ENCODE data around the gene BCAR3. TPM values are rescaled to one million over a fixed set of nuclear protein-coding genes. Genes with fewer than 3 reads are reported as not detected.
"Not testable (repeated sequence)": the region's sequence is repeated elsewhere in the genome, so short reads cannot be mapped to it uniquely, and the experiment has no call there.

The BCAR3 gene
- total RNA-seq, 1 donor from 2014 or later, result 14.6 TPM

GRCh38 chr1:93699049-93699384 lies 17.4 kb upstream of the BCAR3 start:
- Histone ChIP-seq H3K27ac (ENCODE audit: low read depth, low read length) (no peak overlapping the region), H3K9me3 (ENCODE audit: control insufficient read depth in 3 of 3, low read length in 3 of 3) (no peaks in the 10 kb centered on the region), H3K36me3 (ENCODE audit: control insufficient read depth in 3 of 3, insufficient read depth in 3 of 3, low read length in 3 of 3) (no peaks in the 10 kb centered on the region), H3K27me3 (ENCODE audit: control insufficient read depth in 3 of 3, insufficient read depth in 3 of 3, low read length in 3 of 3) (no peaks in the 10 kb centered on the region), H3K4me1 (ENCODE audit: control insufficient read depth in 3 of 3, insufficient read depth in 3 of 3, low read length in 3 of 3) (peaks cover 20 to 29% (median 21%) of the 10 kb centered on the region in 3 donors), H3K4me3 (ENCODE audit: low read length in 3 of 3) (no peak overlapping the region), H3K9ac (ENCODE audit: low read depth in 1 of 3, low read length in 3 of 3) (no peak overlapping the region)

- Histone ChIP-seq H3K36me3 (ENCODE audit: control insufficient read depth in 3 of 3, insufficient read depth in 3 of 3, low read length in 3 of 3) (no peaks in the 10 kb centered on the region), H3K9me3 (ENCODE audit: control insufficient read depth in 3 of 3, low read length in 3 of 3) (no peaks in the 10 kb centered on the region), H3K27me3 (ENCODE audit: control insufficient read depth in 3 of 3, insufficient read depth in 3 of 3, low read length in 3 of 3) (no peaks in the 10 kb centered on the region), H3K27ac (ENCODE audit: low read depth, low read length) (no peak overlapping the region), H3K9ac (ENCODE audit: low read depth in 1 of 3, low read length in 3 of 3) (no peak overlapping the region), H3K4me3 (ENCODE audit: low read length in 3 of 3) (no peak overlapping the region), H3K4me1 (ENCODE audit: control insufficient read depth in 3 of 3, insufficient read depth in 3 of 3, low read length in 3 of 3) (peaks cover 20 to 27% (median 21%) of the 10 kb centered on the region in 3 donors)
Measured at GRCh38 chr1:93698329-93699048, 16.9 kb upstream of the BCAR3 start.

GRCh38 chr1:93697566-93697965 lies 15.9 kb upstream of the BCAR3 start:
- H3K4me1 ChIP-seq (ENCODE audit: control insufficient read depth in 3 of 3, insufficient read depth in 3 of 3, low read length in 3 of 3), result peaks cover 13 to 25% (median 18%) of the 10 kb centered on the region in 3 donors
- H3K4me3 ChIP-seq (ENCODE audit: low read length in 3 of 3); H3K27ac ChIP-seq (ENCODE audit: low read depth, low read length); H3K36me3 ChIP-seq (ENCODE audit: control insufficient read depth in 3 of 3, insufficient read depth in 3 of 3, low read length in 3 of 3); H3K9ac ChIP-seq (ENCODE audit: low read depth in 1 of 3, low read length in 3 of 3); H3K27me3 ChIP-seq (ENCODE audit: control insufficient read depth in 3 of 3, insufficient read depth in 3 of 3, low read length in 3 of 3); H3K9me3 ChIP-seq (ENCODE audit: control insufficient read depth in 3 of 3, low read length in 3 of 3): not testable (repeated sequence)

GRCh38 chr1:93695411-93696005 lies 13.9 kb upstream of the BCAR3 start:
- H3K27me3 ChIP-seq (ENCODE audit: control insufficient read depth in 3 of 3, insufficient read depth in 3 of 3, low read length in 3 of 3), result no peaks in the 10 kb centered on the region

GRCh38 chr1:93694819-93695218 lies 13.2 kb upstream of the BCAR3 start:
- Histone ChIP-seq H3K36me3 (ENCODE audit: control insufficient read depth in 3 of 3, insufficient read depth in 3 of 3, low read length in 3 of 3) (no peaks in the 10 kb centered on the region), H3K9me3 (ENCODE audit: control insufficient read depth in 3 of 3, low read length in 3 of 3) (no peaks in the 10 kb centered on the region), H3K4me3 (ENCODE audit: low read length in 3 of 3) (no peak overlapping the region), H3K4me1 (ENCODE audit: control insufficient read depth in 3 of 3, insufficient read depth in 3 of 3, low read length in 3 of 3) (peaks cover 0 to 10% (median 5%) of the 10 kb centered on the region in 3 donors), H3K27me3 (ENCODE audit: control insufficient read depth in 3 of 3, insufficient read depth in 3 of 3, low read length in 3 of 3) (no peaks in the 10 kb centered on the region), H3K27ac (ENCODE audit: low read depth, low read length) (no peak overlapping the region), H3K9ac (ENCODE audit: low read depth in 1 of 3, low read length in 3 of 3) (no peak overlapping the region)

More at GRCh38 chr1:93695411-93696005, 13.9 kb upstream of the BCAR3 start:
- Histone ChIP-seq H3K9ac (ENCODE audit: low read depth in 1 of 3, low read length in 3 of 3) (no peak overlapping the region), H3K4me1 (ENCODE audit: control insufficient read depth in 3 of 3, insufficient read depth in 3 of 3, low read length in 3 of 3) (peaks cover 0 to 10% (median 5%) of the 10 kb centered on the region in 3 donors), H3K4me3 (ENCODE audit: low read length in 3 of 3) (no peak overlapping the region), H3K36me3 (ENCODE audit: control insufficient read depth in 3 of 3, insufficient read depth in 3 of 3, low read length in 3 of 3) (no peaks in the 10 kb centered on the region), H3K27ac (ENCODE audit: low read depth, low read length) (no peak overlapping the region), H3K9me3 (ENCODE audit: control insufficient read depth in 3 of 3, low read length in 3 of 3) (no peaks in the 10 kb centered on the region)

- H3K27ac ChIP-seq (ENCODE audit: low read depth, low read length), result no peak overlapping the region
- no peaks in the 10 kb centered on the region for H3K36me3 ChIP-seq (ENCODE audit: control insufficient read depth in 3 of 3, insufficient read depth in 3 of 3, low read length in 3 of 3)
- peaks cover 0 to 10% (median 5%) of the 10 kb centered on the region in 3 donors for H3K4me1 ChIP-seq (ENCODE audit: control insufficient read depth in 3 of 3, insufficient read depth in 3 of 3, low read length in 3 of 3)
- no peak overlapping the region for H3K4me3 ChIP-seq (ENCODE audit: low read length in 3 of 3)
- H3K9me3 ChIP-seq (ENCODE audit: control insufficient read depth in 3 of 3, low read length in 3 of 3), result no peaks in the 10 kb centered on the region
- no peaks in the 10 kb centered on the region for H3K27me3 ChIP-seq (ENCODE audit: control insufficient read depth in 3 of 3, insufficient read depth in 3 of 3, low read length in 3 of 3)
- H3K9ac ChIP-seq (ENCODE audit: low read depth in 1 of 3, low read length in 3 of 3), result no peak overlapping the region
Measured at GRCh38 chr1:93694039-93694438, 12.4 kb upstream of the BCAR3 start.

GRCh38 chr1:93692983-93693591 lies 11.4 kb upstream of the BCAR3 start:
- H3K4me3 ChIP-seq (ENCODE audit: low read length in 3 of 3), result no peak overlapping the region
- peaks cover 0 to 10% (median 5%) of the 10 kb centered on the region in 3 donors for H3K4me1 ChIP-seq (ENCODE audit: control insufficient read depth in 3 of 3, insufficient read depth in 3 of 3, low read length in 3 of 3)
- H3K27me3 ChIP-seq (ENCODE audit: control insufficient read depth in 3 of 3, insufficient read depth in 3 of 3, low read length in 3 of 3), result no peaks in the 10 kb centered on the region
- H3K9ac ChIP-seq (ENCODE audit: low read depth in 1 of 3, low read length in 3 of 3), result no peak overlapping the region
- no peaks in the 10 kb centered on the region for H3K9me3 ChIP-seq (ENCODE audit: control insufficient read depth in 3 of 3, low read length in 3 of 3)
- H3K27ac ChIP-seq (ENCODE audit: low read depth, low read length), result no peak overlapping the region
- H3K36me3 ChIP-seq (ENCODE audit: control insufficient read depth in 3 of 3, insufficient read depth in 3 of 3, low read length in 3 of 3), result no peaks in the 10 kb centered on the region

GRCh38 chr1:93692451-93692861 lies 10.8 kb upstream of the BCAR3 start:
- Histone ChIP-seq H3K4me3 (ENCODE audit: low read length in 3 of 3) (no peak overlapping the region), H3K27me3 (ENCODE audit: control insufficient read depth in 3 of 3, insufficient read depth in 3 of 3, low read length in 3 of 3) (no peaks in the 10 kb centered on the region), H3K9ac (ENCODE audit: low read depth in 1 of 3, low read length in 3 of 3) (no peak overlapping the region), H3K4me1 (ENCODE audit: control insufficient read depth in 3 of 3, insufficient read depth in 3 of 3, low read length in 3 of 3) (peaks cover 0 to 10% (median 5%) of the 10 kb centered on the region in 3 donors), H3K36me3 (ENCODE audit: control insufficient read depth in 3 of 3, insufficient read depth in 3 of 3, low read length in 3 of 3) (no peaks in the 10 kb centered on the region), H3K9me3 (ENCODE audit: control insufficient read depth in 3 of 3, low read length in 3 of 3) (no peaks in the 10 kb centered on the region), H3K27ac (ENCODE audit: low read depth, low read length) (no peak overlapping the region)

GRCh38 chr1:93692026-93692425 lies 10.4 kb upstream of the BCAR3 start:
- Histone ChIP-seq H3K27ac (ENCODE audit: low read depth, low read length) (no peak overlapping the region), H3K27me3 (ENCODE audit: control insufficient read depth in 3 of 3, insufficient read depth in 3 of 3, low read length in 3 of 3) (no peaks in the 10 kb centered on the region), H3K36me3 (ENCODE audit: control insufficient read depth in 3 of 3, insufficient read depth in 3 of 3, low read length in 3 of 3) (no peaks in the 10 kb centered on the region), H3K4me3 (ENCODE audit: low read length in 3 of 3) (no peak overlapping the region), H3K9ac (ENCODE audit: low read depth in 1 of 3, low read length in 3 of 3) (no peak overlapping the region), H3K4me1 (ENCODE audit: control insufficient read depth in 3 of 3, insufficient read depth in 3 of 3, low read length in 3 of 3) (peaks cover 0 to 10% (median 5%) of the 10 kb centered on the region in 3 donors), H3K9me3 (ENCODE audit: control insufficient read depth in 3 of 3, low read length in 3 of 3) (no peaks in the 10 kb centered on the region)

Measured in skeletal muscle tissue (tissue), 4 donors.